ELF-1 (cell line): ENCODE data around the gene PTPN3.

Experiments
- DNase-seq: peaks from one replicate; pipeline ENCODE4 v3.0.0-alpha.2; 2016; ENCODE audit warnings: low read depth, low spot score

The PTPN3 gene

DNA sequence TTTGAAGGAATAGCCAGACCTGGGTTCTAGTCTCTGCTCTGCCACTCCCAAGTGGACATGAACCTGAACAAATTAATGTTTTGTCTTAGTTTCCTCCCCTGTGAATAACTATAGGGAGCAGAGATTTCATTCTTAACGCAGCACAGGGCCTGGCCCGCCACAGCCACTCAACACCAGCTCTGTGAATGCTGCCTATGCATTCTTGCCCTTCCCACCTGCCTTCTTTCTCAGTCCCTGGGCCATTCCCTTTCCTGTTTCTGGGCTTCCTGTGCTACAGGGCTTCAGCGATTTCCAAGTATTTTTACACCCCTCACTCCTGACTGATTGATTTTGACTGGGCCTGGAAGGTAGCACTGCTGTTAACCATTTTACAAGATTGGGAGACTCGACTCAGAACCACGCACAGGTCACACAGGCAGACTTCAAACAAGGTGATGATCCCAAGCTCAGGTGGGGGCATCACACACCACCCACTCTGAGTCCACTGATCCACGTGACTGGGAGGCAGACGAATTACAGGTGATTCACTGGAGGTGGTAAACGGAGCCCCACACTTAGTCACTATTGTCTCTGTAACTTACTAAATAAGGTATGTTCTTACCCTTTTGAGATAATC lies 21.4 kb downstream of the PTPN3 start:
- DNase-seq: no peak

- DNase-seq: no peak
Observed at GRCh38 chr9:109475526-109475925, 22.6 kb downstream of the PTPN3 start.

DNA sequence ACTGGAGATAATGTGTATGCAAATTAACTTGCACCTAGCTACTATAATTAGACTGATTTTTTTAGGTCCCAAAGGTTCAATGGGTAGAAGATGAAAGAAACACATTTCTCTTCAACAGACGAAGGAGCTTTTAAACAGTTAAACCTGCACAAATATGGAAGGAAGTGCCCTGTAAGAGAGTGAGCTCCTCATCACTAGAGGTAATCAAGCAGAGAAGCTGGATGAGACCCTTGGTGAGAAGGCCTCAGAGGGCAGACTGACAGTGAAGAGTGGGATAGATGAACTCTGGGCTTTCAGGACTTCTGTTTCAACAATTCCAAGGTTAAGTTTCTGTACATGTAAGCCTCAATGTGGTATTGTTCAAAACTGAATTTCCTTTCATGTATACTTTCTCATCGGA lies 23.2 kb downstream of the PTPN3 start:
- DNase-seq: no peak

GRCh38 chr9:109474170-109474569 lies 23.9 kb downstream of the PTPN3 start:
- DNase-seq: no peak

GRCh38 chr9:109473329-109473728 lies 24.8 kb downstream of the PTPN3 start:
- no peak for DNase-seq

DNA sequence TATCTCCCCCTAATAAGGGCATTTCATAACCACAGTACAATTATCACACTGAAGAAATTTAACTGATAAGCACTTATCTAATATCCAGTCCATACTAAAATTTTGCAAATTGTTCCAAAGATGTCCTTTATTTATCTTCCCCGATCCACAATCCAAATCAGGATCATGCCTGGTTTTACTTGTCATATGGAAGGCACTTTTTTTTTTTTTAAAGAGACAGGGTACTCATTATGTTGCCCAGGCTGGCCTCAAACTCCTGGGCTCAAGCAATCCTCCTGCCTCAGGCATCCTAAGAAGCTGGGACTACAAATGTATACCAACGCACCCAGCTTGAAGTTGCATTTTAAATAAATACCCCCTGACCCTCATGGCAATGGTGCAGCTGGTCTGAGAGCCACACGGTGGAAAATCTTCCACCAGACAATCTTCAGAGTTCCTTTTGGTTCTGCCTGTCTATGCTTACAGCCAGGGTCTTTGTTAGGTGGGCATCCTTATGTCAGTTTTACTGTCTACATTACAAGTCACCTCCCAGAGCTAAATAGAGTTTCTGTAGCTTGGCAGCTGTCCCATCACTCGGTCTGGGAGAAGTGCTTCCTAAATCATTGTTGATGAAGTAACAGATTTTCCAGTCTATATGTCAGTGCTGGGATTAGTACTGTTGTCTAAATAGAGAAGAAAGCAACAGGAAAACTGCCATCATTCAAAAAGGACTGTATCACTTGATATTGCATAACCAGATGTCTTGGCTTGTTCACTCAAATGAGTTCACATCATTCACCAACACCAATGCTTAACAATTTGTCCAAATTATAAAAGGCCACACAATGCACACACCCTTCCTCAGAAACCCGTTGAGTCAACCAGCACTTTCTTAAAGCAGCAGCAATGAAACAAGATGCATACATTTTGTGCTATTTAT lies 26.4 kb downstream of the PTPN3 start:
- no peak for DNase-seq

- peak; percentile 74 for DNase-seq
Observed at GRCh38 chr9:109469646-109470358, 28.3 kb downstream of the PTPN3 start.

DNA sequence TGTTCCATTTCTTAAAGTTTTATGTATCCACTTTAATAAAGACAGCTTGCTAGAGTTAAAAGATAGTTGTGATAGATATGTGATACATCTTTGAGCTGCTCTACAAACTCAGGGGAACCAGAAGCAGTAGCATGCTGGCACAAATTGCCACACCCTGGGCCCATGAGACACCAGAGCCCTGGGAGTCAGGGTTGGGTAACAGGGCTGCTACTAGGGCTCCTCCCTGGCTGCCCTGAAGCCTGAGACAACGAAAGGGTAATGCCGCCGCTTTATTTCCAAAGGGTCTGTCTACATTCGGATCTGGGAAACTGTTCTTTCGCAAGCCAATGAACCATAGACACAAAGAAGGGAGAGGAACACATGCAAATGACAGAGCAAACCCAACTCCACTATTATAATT lies 29.2 kb downstream of the PTPN3 start:
- no peak for DNase-seq

DNA sequence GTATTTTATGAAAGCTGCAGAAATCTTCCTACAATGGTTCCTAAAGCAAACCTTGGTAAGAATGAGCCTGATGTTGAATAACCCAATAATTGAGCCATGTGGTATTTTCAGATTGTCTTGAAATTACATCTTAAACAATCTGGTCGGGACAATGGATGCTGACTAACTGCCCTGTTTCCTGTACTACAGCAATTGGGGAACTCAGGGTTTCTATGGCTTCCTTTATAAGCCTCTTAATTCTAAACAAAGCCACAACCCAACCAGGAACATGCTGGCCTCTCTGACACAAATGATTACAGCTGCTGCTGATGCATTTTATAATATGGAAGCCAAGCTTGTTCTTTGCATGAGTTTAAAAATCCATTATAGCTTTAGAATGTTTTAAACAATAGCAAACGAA lies 30.2 kb downstream of the PTPN3 start:
- DNase-seq: no peak

- DNase-seq: no peak
Observed at GRCh38 chr9:109466623-109467590, 31.2 kb downstream of the PTPN3 start.

DNA sequence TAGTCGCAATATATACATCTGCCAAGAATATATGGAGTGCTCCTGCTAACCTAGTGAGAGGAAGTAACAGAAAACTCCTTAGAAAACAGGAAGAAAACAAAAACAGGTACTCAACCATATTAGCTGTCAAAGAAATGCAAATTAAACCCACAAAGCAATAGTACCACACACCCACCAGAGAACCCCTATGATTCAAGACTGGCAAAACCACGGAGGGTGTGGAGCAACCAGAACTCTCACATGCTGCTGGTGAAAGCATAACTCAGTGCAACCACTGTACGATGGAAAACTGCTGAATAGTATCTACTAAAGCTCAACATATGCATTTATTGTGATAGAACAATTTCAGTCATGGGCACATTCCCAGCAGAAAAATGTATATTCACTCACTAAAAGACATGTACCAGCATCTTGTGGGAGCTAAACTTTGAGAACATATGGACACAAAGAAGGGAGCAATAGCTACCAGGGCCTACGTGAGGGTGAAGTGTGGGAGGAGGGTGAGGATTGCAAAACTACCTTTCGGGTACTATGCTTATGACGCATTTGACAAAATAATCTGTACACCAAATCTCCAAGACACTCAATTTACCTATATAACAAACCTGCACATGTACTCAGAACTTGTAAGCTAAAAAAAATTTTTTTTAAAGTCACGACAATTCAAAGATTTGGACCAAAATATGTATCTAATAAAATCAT lies 34.0 kb downstream of the PTPN3 start:
- no peak for DNase-seq

DNA sequence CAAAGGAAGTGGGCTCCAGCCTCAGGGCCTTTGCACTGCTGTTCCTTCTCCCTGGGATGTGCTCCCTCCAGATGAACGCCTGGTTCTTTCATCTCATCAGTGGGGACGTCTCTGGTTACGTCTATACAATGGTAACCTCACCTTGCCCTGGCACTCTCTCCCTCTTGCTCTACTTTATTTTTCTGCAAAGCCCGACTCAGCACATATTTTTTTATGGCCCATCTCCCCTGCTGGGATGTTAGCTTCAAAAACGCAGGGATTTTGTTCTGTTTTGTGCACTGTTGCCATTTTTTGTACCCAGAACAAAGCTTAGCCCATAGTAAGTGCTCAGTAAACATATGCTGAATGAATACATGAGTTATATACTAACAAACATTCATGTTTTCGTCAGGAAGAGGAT lies 37.5 kb downstream of the PTPN3 start:
- DNase-seq: no peak

GRCh38 chr9:109459423-109459822 lies 38.7 kb downstream of the PTPN3 start:
- no peak for DNase-seq

DNA sequence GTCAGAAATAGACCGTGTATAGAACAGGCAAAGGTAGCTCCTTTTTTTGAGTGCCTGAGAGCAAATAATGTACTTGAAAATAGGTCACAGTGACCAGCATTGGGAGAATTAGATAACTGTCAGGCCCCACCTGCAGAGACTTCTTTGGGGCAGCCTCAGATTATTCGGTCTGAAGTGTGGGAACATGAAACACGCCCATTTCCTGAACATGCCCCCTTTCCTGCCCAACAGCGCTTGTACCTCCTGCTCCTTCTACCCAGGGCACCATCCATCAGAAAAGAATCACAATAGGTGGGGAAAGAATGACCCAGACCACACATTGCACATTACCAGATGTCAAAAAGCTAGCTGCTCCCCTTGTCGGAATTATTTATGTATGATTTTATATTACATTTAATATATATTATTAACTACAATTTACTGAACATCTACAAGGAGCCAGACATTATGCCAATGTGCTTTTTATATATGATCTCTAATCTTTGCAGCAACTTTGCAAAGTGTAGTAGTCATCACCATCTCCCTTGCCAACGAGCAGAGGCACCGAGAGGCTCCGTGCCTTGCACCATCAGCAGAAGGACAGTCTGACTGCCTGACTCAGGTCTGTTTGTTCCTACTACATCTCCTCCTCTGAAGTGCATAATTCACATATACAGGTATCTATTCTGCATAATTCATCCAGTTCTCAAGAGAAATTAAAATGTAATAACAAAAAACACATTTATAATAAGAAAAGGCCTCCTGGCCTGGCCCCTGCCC lies 39.5 kb downstream of the PTPN3 start:
- DNase-seq: no peak

GRCh38 chr9:109456811-109457210 lies 41.3 kb downstream of the PTPN3 start:
- DNase-seq: no peak

GRCh38 chr9:109455861-109456260 lies 42.2 kb downstream of the PTPN3 start:
- peak; percentile 59 for DNase-seq

DNA sequence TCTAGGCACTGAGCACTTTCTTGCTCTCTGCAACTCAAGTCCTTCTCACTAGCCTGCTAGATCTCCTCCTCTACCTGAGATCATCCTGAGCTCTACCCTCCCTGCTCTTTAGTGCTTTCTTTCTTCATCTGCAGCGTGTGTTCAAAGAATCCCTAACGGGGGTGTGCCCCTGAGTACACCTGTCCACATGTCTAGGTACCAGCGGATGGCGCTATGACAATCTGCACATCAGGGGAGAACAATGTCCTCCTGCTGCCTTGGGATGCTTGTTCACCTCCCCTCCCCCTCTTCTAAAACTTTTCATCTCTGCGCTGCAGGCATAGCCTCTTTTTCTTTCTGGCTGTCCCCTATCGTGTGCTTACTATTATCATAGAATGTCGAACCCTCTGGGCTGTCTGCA lies 42.7 kb downstream of the PTPN3 start:
- DNase-seq: no peak

GRCh38 chr9:109454601-109455155 lies 43.4 kb downstream of the PTPN3 start:
- no peak for DNase-seq

DNA sequence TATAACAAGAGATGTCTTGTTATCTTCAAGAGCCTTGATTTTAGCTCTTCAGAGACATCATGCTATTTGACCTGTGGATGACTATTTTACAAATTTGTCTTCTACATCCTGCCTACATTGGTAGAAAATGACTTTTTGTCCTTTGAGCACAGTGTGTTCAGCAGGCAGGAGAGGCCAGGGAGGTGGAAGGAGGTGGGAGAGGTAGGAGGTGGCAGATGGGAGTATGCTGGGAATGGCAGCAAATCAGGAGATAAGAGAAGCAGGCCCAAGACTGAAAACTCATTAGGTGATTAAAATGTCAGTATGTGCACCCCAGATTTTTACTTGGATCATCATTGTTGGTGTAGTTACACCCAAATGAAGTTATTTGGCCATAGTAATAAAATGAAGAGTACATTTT lies 44.1 kb downstream of the PTPN3 start:
- DNase-seq: no peak
